OCI-LY1 (cell line): Measurements from ENCODE around the gene MXRA8.
"Not testable (repeated sequence)": the region's sequence is repeated elsewhere in the genome, so short reads cannot be mapped to it uniquely, and the experiment has no call there.

ENCODE experiments used
- H2AFZ ChIP-seq: fragments of 200-600 bp; sonication (generic), shearing (Covaris generic); 2 replicates; pipeline ENCODE4 v1.6.0; 2014; ENCODE audit warnings: antibody characterized with exemption, mild to moderate bottlenecking, low read length
- H3F3A ChIP-seq: fragments of 200-600 bp; sonication (generic), shearing (Covaris generic); 2 replicates; pipeline ENCODE4 v1.6.0; 2014; ENCODE audit warnings: mild to moderate bottlenecking, antibody characterized with exemption, low read length, moderate library complexity; ENCODE audit not compliant: insufficient read depth
- H3K27ac ChIP-seq: fragments of 200-600 bp; sonication (generic); 2 replicates; pipeline ENCODE4 v1.5.1; 2014; ENCODE audit warnings: low read length, mixed run types, mild to moderate bottlenecking, low read depth; ENCODE audit not compliant: poor library complexity, severe bottlenecking
- H3K27me3 ChIP-seq: fragments of 200-600 bp; sonication (generic); 2 replicates; pipeline ENCODE4 v1.6.0; 2014; ENCODE audit warnings: antibody characterized with exemption, mild to moderate bottlenecking, low read length, moderate library complexity; ENCODE audit not compliant: insufficient read depth
- H3K36me3 ChIP-seq: fragments of 200-600 bp; sonication (generic); 2 replicates; pipeline ENCODE4 v1.6.1; 2014; ENCODE audit warnings: mild to moderate bottlenecking, antibody characterized with exemption, low read length, moderate library complexity, mixed read lengths; ENCODE audit not compliant: insufficient read depth
- H3K4me1 ChIP-seq: fragments of 200-600 bp; sonication (generic); 2 replicates; pipeline ENCODE4 v1.5.1; 2014; ENCODE audit warnings: mild to moderate bottlenecking, low read length, moderate library complexity; ENCODE audit not compliant: insufficient read depth, severe bottlenecking
- H3K4me2 ChIP-seq: fragments of 200-600 bp; sonication (generic), shearing (Covaris generic); 2 replicates; pipeline ENCODE4 v1.6.1; 2014; ENCODE audit warnings: low read length
- H3K4me3 ChIP-seq: fragments of 200-600 bp; sonication (generic); 2 replicates; pipeline ENCODE4 v1.5.1; 2014; ENCODE audit warnings: low read length, low read depth, mild to moderate bottlenecking, mixed read lengths; ENCODE audit not compliant: poor library complexity, severe bottlenecking
- H3K79me2 ChIP-seq: fragments of 200-600 bp; shearing (Covaris generic); 2 replicates; pipeline ENCODE4 v1.6.1; 2016; ENCODE audit warnings: mixed run types, low read length, mixed read lengths; ENCODE audit not compliant: insufficient read depth
- H3K9ac ChIP-seq: fragments of 200-600 bp; sonication (generic), shearing (Covaris generic); 2 replicates; pipeline ENCODE4 v1.6.1; 2014; ENCODE audit warnings: mild to moderate bottlenecking, low read length, mixed read lengths
- H3K9me2 ChIP-seq: fragments of 200-600 bp; sonication (generic), shearing (Covaris generic); 2 replicates; pipeline ENCODE4 v1.6.1; 2014; ENCODE audit warnings: low read depth, mild to moderate bottlenecking, low read length, mixed read lengths
- H3K9me3 ChIP-seq: fragments of 200-600 bp; shearing (Covaris generic); 2 replicates; pipeline ENCODE4 v1.6.1; 2014; ENCODE audit warnings: low read length, mixed read lengths
- H4K20me1 ChIP-seq: fragments of 200-600 bp; sonication (generic), shearing (Covaris generic); 2 replicates; pipeline ENCODE4 v1.6.0; 2016; ENCODE audit warnings: mild to moderate bottlenecking, low read length; ENCODE audit not compliant: insufficient read depth
- CTCF ChIP-seq: fragments of 200-600 bp; sonication (generic), shearing (Covaris generic); IDR thresholded peaks from 2 replicates; pipeline ENCODE4 v1.5.1; 2017; ENCODE audit warnings: mild to moderate bottlenecking, antibody characterized with exemption, low read length, moderate library complexity, mixed read lengths
- EZH2 ChIP-seq: fragments of 200-600 bp; sonication (generic), shearing (Covaris generic); IDR thresholded peaks from 2 replicates; pipeline ENCODE4 v1.8.0; 2017; ENCODE audit warnings: borderline replicate concordance, mixed run types, mild to moderate bottlenecking, antibody characterized with exemption, low read length, moderate library complexity, mixed read lengths

MXRA8 gene

GRCh38 chr1:1385931-1386330, 27.6 kb upstream of the MXRA8 start:
- no peak overlapping the region for H3K4me3 ChIP-seq
- no peak for TF ChIP-seq EZH2
- TF ChIP-seq CTCF, result no peak
- H3K27me3 ChIP-seq, result no peaks in the 10 kb centered on the region
- H2AFZ ChIP-seq, result no peak overlapping the region
- no peaks in the 10 kb centered on the region for H3K4me1 ChIP-seq
- H3F3A ChIP-seq, result no peaks in the 10 kb centered on the region
- H4K20me1 ChIP-seq, result no peaks in the 10 kb centered on the region
- no peak overlapping the region for H3K9ac ChIP-seq
- H3K27ac ChIP-seq, result no peak overlapping the region
- H3K4me2 ChIP-seq, result no peak overlapping the region
- no peaks in the 10 kb centered on the region for H3K79me2 ChIP-seq
- no peaks in the 10 kb centered on the region for H3K9me2 ChIP-seq
- H3K36me3 ChIP-seq, result peaks cover 79% of the 10 kb centered on the region
- H3K9me3 ChIP-seq, result no peaks in the 10 kb centered on the region

DNA sequence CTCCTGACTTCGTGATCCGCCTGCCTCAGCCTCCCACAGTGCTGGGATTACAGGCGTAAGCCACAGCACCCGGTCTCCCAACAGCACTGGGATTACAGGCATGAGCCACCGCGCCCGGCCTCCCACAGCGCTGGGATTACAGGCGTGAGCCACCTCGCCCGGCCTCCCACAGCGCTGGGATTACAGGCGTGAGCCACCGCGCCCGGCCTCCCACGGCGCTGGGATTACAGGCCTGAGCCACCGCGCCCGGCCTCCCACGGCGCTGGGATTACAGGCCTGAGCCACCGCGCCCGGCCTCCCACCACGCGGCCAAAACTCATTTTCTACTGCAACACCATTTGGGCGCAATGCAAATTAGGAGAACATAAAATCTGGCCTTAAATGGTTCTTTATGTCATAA, 27.0 kb upstream of the MXRA8 start:
- H3K27ac ChIP-seq, H3K4me1 ChIP-seq, H2AFZ ChIP-seq, H3K9me3 ChIP-seq, H3K4me2 ChIP-seq, H3K9ac ChIP-seq, H3K79me2 ChIP-seq, H3K4me3 ChIP-seq, H3F3A ChIP-seq, H4K20me1 ChIP-seq, H3K9me2 ChIP-seq, H3K27me3 ChIP-seq: not testable (repeated sequence)
- peaks cover 73% of the 10 kb centered on the region for H3K36me3 ChIP-seq

GRCh38 chr1:1381294-1381693, 22.9 kb upstream of the MXRA8 start:
- Histone ChIP-seq H3K9me2 (no peaks in the 10 kb centered on the region), H2AFZ (no peak overlapping the region), H3K36me3 (peaks cover 33% of the 10 kb centered on the region), H4K20me1 (no peaks in the 10 kb centered on the region), H3K4me2 (no peak overlapping the region), H3K79me2 (no peaks in the 10 kb centered on the region), H3K27me3 (no peaks in the 10 kb centered on the region), H3K9me3 (no peaks in the 10 kb centered on the region), H3K4me1 (peaks cover 8% of the 10 kb centered on the region), H3K27ac (no peak overlapping the region), H3F3A (no peaks in the 10 kb centered on the region), H3K9ac (no peak overlapping the region), H3K4me3 (no peak overlapping the region)
- TF ChIP-seq EZH2 (no peak), CTCF (no peak)

GRCh38 chr1:1380860-1381259, 22.5 kb upstream of the MXRA8 start:
- H4K20me1 ChIP-seq, result no peaks in the 10 kb centered on the region
- no peak overlapping the region for H3K4me3 ChIP-seq
- TF ChIP-seq EZH2 (no peak), CTCF (no peak)
- H2AFZ ChIP-seq, result no peak overlapping the region
- H3F3A ChIP-seq, result no peaks in the 10 kb centered on the region
- no peaks in the 10 kb centered on the region for H3K79me2 ChIP-seq
- H3K27me3 ChIP-seq, result no peaks in the 10 kb centered on the region
- H3K9ac ChIP-seq, result no peak overlapping the region
- H3K9me2 ChIP-seq, result no peaks in the 10 kb centered on the region
- H3K4me2 ChIP-seq, result no peak overlapping the region
- H3K36me3 ChIP-seq, result peaks cover 28% of the 10 kb centered on the region
- no peak overlapping the region for H3K27ac ChIP-seq
- H3K9me3 ChIP-seq, result no peaks in the 10 kb centered on the region
- peaks cover 12% of the 10 kb centered on the region for H3K4me1 ChIP-seq
